VCaP (cell line): ENCODE data around the gene PALD1.

Experiments used
- H3K27ac ChIP-seq: fragments of 450-650 bp; 2 replicates; pipeline ENCODE4 v1.5.1; 2017
- TF ChIP-seq, protein P1 (sequence below): fragments of 450-650 bp; conservative IDR thresholded peaks from 2 replicates; pipeline ENCODE4 v1.5.1; 2017; ENCODE audit warnings: mild to moderate bottlenecking, moderate library complexity

PALD1 gene

GRCh38 chr10:70490142-70490541 lies 11.6 kb downstream of the PALD1 start:
- H3K27ac ChIP-seq = no peak overlapping the region
- TF ChIP-seq, protein P1, sequence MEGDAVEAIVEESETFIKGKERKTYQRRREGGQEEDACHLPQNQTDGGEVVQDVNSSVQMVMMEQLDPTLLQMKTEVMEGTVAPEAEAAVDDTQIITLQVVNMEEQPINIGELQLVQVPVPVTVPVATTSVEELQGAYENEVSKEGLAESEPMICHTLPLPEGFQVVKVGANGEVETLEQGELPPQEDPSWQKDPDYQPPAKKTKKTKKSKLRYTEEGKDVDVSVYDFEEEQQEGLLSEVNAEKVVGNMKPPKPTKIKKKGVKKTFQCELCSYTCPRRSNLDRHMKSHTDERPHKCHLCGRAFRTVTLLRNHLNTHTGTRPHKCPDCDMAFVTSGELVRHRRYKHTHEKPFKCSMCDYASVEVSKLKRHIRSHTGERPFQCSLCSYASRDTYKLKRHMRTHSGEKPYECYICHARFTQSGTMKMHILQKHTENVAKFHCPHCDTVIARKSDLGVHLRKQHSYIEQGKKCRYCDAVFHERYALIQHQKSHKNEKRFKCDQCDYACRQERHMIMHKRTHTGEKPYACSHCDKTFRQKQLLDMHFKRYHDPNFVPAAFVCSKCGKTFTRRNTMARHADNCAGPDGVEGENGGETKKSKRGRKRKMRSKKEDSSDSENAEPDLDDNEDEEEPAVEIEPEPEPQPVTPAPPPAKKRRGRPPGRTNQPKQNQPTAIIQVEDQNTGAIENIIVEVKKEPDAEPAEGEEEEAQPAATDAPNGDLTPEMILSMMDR = no peak

- H3K27ac ChIP-seq = no peak overlapping the region
- TF ChIP-seq, protein P1 = no peak
Measured at GRCh38 chr10:70491614-70492013, 13.0 kb downstream of the PALD1 start.

DNA sequence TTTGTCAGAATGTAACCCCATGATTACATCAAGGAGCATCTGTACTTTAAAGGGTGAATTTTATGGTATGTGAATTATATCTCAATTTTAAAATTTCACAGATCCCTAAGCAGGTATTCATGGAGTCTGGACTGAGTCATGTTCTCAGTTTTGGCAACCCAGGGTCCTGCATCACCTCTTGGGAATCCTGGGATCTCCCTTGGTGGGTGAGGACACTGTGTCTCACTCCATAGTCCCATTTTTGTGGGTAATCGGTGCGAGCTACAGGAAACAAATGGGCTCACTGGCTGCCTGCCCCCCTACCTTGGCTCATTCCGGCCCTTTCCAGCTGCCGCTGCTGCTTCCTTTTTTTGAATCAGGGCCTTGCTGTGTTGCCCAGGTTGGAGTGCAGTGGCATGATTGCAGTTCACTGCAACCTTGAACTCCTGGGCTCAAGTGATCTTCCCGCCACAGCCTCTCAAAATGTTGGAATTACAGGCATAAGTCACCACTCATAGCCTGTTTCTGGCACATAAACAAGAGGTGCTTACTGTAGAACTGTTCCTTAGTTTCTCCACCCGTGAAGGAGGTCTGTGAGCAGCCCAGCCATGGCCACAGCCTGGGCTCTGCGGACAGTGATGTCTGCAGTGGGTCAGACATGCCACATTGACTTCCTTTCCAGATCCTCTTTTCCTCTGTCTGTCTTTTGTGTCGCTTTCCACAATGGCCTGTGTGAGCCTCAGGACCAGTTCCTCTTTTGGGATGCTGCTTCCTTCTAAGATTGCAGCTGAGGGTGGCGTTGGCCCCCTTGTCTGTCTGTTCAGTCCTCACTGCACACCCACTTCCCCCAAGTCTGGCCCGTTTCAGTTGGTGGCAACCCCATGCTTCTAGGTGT lies 14.5 kb downstream of the PALD1 start:
- no peak overlapping the region for H3K27ac ChIP-seq

DNA sequence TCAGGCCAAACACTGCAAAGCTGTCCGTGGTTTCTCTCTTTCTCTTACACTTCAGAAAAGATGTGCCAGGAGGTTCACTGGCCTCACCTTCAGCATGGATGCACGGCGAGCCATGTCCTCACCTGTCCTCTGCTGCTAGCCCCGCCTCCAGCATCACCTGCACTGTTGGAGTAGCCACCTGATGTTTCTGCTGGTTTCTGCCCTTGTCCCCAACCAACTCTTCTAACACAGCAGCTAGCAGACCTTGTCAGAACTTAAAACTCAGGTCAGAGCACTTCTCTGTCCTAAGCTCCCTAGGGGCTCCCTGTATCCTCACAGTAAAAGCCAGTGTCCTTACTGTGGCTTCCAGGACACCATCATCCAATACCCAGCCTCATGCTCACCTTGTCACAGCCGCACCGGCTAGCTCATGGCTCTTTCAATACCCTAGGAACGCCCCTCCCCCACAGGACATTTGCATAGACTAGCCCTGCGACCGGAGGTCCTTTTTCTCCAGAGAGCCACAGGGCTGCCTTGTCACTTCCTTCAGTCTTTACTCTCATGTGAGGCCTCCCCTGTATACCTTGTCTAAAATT lies 15.2 kb downstream of the PALD1 start:
- TF ChIP-seq, protein P1 = no peak
- no peak overlapping the region for H3K27ac ChIP-seq

More for the DNA sequence above, 14.5 kb downstream of the PALD1 start:
- TF ChIP-seq, protein P1 = no peak

DNA sequence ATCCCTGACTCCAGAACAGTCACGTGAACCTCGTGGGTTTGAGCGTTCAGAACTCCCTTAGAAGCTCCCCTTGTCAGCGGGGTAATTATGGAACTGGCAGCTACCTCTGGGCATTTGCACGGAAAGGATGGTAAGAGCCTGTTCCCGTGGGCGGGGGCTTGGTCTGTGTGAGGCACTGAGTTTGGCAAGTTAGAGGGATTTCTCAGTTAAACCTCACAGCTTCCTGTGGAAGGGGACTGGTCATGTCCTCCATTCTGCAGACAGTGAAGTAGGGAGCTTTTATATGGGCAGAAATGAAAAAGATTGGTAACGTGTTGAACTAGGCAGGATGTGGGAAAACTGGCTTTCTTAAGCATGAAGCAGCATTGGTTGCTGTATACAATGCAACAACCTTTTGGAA lies 16.0 kb downstream of the PALD1 start:
- TF ChIP-seq, protein P1 = no peak
- no peak overlapping the region for H3K27ac ChIP-seq

GRCh38 chr10:70494966-70495365 lies 16.4 kb downstream of the PALD1 start:
- H3K27ac ChIP-seq = no peak overlapping the region
- TF ChIP-seq, protein P1 = no peak

GRCh38 chr10:70495691-70496261 lies 17.2 kb downstream of the PALD1 start:
- H3K27ac ChIP-seq = no peak overlapping the region
- TF ChIP-seq, protein P1 = no peak
